Left kidney (tissue), 8 donors: Measurements from ENCODE around the gene KCNA10. TPM values are rescaled to one million over a fixed set of nuclear protein-coding genes. Genes with fewer than 3 reads are reported as not detected.

ENCODE experiments used
- DNase-seq: peaks from one replicate; pipeline ENCODE4 v3.0.0-alpha.2; 2013
- long read RNA-seq, 8 donors: transcript quantifications; one replicate each; lab custom pipeline, GENCODE V29; 2026
- polyA plus RNA-seq: library from polyadenylated mRNA; unstranded; fragments of 120-200 nt; gene quantifications from one replicate; pipeline ENCODE4 v1.2.1, GENCODE V29; 2013; ENCODE audit not compliant: insufficient read length

KCNA10 gene
- polyA plus RNA-seq: not detected
- long read RNA-seq, donor 1: 0 reads
- long read RNA-seq, donor 2: 0 reads
- long read RNA-seq, donor 3: 0 reads
- long read RNA-seq, donor 4: 0 reads
- long read RNA-seq, donor 5: 0 reads
- long read RNA-seq, donor 6: 0 reads
- long read RNA-seq, donor 7: 0 reads
- long read RNA-seq, donor 8: 0 reads

DNA sequence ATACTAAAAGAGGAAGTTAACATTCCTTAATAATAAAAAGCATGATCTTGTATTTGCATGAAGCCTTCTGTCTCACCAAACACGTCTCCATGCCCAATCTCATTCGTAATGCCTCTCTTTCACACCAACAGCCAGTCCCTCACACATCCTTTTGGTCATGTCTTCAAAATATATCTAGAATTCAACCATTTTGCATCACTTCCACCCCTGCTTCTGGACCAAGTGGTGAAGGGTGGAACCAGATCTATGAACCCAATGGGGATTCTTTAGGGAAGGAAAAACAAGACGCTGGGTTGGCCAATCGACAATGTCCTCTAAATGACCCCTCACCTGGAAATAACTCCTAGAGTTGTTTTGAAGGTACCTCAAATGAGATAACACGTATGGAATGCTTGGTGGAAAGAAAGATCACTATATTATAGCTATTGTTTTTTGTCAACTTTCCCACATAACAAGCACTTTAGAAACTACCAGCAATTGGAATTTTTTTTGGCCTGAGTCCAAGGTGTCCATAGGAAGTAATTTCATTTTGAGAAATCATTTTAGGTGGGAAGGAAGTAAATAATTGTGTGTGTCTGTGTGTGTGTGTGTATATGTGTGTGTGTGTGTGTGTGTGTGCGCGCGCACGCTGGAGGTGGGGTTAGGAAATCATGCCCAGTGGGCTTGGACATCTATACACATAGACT, at the start of gene KCNA10:
Gene KCNA10 (minus strand): TSS at position 51 of the 686 bp plus-strand sequence. CDS start 388 bp downstream, outside the sequence.
- DNase-seq: no peak

DNA sequence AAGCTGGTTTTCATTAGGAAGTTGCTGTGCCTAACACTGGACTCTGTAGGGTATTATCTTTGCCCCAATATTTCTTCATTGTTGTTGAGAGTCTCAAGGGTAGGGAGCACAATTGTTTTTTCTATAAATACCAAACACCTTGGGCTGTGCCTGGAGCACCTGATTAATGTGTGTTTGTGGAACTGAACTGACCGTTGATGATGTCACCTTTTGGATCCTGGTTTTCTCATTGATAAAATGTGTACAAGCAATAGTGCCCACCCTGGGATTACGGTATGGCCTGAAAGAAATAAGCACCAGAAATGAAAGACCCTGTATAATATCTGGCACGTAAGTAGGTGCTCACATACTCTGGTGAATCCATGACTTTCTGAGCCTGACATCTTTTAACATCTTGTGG, 47.9 kb upstream of the KCNA10 start:
- DNase-seq: no peak

DNA sequence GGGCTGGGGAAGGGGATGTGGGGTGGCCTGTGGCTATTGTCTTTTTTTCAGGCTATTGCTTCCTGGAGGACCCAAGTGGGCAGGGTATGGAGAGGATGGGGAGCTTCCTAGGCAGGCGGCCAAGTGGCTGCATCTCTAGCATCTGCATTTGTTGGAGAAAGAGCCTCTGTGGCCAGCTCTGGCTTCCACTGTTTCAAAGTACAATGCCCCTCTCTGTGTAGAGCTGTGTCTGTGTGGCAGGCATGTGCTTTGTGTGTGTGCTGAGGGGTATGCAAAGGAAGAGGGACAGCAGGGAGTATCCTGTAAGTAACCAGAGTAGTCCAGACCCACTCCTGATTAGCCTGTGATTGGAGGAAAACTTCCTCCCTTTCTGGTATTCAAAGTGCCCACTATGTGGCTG, 46.6 kb upstream of the KCNA10 start:
- no peak for DNase-seq

DNA sequence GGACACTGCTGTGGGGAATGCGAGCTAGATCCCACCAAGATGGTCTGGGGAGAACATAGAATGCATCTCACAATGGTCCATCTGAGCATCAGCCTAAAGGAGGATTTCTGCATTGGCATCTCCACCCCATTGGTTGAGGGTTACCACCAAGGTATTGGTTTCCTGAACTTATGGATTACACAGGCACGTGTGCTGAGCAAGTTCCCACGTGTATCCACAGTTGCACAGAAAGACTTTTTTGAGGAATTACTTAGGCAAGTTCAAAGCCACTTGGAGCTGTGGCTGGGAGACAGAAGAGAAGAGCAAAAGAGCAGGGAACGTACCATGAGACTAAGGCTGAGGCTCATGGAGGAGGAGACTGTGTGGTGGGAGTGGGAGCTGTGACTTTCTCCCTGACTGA, 44.1 kb upstream of the KCNA10 start:
- no peak for DNase-seq

DNA sequence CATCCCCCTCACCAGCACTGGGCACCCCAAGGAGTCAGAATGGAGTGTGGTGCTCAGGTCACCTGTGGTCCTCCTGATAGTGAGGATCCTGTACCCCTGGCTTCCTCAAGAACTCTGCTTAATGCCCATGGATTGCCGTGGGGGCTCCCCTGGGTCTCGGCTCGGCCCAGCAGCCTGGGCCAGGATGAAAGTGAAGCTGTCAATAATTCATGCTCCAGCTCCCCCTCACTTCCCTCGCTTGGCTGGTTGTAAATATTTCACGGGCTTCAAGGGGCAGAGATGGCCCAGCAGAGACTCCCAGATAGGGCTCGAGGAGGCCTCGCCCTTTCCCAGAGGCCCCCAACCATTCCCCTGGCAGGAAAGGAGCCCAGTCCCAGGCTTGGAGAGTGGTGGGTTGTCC, 42.6 kb upstream of the KCNA10 start:
- peak; percentile 15 for DNase-seq

DNA sequence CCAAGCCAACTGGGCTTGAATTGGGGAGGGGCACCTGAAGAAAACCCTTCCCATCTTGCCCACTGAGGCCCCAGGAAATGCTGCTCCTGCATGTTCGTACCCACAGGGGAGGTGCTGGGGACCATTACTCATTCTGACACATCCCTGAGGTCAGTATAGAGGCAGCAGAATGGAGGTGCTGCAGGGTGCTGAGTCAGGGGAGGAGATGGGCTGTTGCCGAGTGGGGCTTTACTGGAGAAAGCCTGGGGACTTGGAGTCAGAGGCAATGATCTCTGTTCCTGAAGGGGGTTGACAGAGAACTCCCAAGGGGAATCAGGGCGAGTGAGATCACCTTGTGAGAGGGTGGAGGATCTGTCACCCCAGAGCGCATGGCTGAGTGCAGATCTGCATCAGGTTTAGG, 40.2 kb upstream of the KCNA10 start:
- no peak for DNase-seq

DNA sequence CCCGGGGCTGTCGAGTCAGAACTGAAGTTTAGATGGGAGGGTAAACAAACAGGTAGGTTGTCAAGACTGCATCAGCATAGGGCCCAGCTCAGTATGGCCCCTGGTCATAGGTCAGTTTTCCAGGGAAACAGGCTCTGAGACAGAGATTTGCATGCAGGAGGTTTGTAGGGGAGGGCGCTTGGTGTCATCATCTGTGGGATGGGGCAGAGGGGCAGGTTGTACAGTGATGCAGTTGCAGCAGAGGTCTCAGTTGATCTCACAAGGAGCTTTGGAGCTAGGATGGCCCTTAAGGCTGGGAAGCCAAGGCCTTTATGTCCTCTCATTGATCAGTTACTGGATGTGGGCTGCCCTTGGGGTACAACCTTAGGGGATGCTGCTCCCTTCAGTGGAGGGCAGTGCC, 38.5 kb upstream of the KCNA10 start:
- no peak for DNase-seq

DNA sequence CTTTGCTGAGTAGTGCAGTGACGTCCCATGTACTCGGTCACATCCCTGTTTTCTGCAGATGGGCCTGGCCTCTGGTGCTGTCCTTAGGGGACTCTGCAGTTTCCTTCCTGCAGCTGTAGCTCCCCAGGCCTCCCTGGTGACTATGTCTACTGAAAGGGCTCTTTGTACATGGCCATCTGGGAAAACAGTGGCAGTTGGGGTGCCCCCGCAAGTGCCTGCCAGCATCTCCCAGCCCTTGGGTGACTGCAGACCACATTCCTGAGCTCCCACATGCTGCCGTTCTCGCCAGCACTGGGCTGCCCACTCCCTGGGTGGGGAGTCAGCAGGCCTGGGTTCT, 37.5 kb upstream of the KCNA10 start:
- DNase-seq: no peak

DNA sequence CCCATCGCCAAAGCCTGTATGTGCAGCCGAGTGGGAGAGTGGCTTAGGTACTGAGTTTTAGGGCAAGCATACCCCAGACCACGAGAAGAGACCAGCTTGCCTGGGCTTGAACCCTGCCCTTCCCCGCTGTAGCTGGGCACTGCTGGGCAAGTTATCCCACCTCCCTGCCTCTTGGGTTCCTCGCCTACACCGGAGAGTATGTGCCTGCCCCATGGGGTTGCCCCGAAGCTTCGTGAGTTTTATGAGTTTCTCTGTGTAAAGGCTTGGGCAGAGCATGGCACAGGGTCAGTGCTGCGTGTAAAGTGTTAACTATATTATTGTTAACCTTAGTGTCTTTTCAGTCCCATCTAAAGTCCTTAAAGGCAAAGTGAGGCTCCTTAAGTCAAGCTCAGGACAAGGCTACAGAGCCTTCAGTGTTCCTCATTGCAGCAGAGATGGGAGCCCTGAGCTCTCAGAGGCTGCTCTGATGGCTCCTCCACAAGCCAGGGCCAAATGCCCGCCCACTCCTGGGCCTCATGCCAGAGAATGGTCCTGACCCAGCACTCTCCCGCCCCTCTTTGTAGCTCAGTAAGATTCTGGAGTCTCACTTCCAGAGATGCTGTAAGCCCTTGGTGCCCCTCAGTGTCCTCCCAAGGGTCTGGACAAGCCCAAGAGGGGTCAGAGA, 37.0 kb upstream of the KCNA10 start:
- DNase-seq: peak; percentile 5

DNA sequence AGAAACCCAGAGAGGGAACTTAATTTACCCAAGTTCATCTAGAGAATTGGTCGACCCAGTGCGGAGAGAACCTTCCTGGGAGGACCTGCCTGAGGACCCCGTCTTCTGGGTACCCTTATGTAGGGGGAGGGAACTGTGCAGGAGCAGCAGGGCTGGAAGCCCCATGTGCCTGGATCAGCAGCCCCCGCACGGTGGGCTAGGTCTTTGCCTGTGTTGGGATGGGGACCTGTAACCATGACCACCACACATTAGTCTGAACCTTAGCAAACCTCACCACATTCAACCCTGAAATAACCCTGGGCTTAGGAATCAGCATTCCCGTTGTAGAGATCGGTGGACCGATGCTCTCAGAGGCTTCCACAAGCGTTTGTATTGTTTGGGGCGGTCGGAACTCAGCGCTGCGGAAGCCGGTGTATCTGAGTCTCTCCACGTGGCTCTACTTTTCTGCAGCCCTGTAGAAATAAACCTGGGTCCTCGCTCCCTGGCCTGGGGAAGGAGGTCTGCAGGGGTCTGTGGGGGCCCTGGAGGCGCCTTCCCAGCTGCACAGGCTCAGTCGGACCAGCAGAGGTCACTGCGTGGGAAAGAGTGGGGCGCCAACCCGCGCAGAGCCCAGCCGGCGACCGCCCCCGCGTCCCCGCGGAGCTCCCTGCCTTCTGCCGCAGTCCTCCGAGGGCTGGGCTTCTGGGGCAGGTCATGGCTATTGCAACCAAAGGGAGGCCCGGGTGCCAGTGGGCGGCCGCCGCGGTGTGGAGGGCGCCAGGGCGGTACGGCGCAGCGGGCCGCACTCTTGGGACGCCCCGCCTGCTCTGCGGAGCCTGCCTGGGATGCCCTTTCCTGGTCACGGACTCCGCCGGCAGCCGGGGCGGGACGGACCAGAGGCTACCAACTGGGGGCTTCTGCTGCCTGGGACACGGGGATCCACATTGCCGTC, 36.2 kb upstream of the KCNA10 start:
- peak; percentile 40 for DNase-seq

DNA sequence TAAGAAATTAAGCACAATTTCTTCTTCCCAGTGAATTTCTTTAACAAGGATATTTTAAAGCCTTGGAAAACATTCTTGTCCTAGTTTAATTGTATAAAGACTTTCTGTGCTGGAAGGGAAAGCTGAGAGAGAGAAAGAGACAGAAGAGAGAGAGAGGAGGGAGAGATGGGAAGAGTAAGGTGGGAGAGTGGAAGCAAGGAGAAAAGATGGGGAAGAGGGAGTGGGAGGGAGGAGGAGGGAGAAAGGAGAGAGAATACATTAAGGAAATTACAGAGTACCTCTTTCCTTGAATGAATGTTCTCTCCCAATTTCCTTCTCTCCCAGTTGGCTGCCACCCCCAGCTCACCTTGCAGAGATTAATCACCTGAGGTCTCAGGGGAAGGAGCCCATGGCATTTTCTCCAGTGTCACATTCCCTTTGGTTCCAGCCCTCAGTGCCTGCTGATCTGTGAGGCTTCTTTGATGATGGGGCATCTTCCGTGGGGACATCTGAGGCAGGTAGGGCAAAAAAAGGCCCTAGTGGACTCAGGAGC, 32.4 kb upstream of the KCNA10 start:
- no peak for DNase-seq

DNA sequence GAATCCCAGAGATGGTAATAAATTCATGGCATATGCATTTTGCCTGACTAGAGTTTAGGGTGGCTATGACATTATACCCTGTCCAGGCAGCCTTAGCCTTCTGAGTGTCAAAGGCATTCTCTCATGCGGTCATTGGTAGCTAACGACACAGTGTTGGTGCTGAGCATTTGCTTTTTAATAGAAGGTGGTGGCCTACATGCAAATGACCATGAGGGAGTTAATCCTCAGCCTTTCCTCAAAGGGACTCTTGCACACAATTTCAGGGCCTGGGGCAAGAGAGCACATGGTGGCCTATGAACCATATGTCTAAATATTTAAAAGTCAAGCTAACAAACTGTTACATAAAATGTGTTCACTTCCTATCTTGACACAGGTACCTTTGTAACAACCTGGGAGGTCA, 30.9 kb upstream of the KCNA10 start:
- DNase-seq: no peak

DNA sequence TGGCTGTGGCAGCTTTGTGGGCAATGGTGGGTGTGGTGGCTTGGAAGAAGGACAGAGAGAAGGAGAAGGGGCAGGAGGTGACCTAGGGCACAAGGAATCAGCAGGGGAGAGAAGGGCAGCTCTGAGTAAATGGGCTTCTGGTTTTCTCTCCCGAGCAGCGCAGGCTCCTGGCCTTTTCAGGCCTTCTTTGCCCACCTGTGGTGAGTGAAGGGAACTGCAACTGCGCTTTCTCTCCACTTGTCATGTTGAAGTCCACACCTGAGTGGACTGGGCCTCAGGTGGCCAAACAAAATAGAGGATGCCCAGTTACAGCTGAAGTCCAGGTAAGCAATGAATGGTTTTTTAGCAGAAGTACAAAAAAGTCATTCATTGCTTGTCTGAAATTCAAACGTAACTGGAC, 29.4 kb upstream of the KCNA10 start:
- no peak for DNase-seq

DNA sequence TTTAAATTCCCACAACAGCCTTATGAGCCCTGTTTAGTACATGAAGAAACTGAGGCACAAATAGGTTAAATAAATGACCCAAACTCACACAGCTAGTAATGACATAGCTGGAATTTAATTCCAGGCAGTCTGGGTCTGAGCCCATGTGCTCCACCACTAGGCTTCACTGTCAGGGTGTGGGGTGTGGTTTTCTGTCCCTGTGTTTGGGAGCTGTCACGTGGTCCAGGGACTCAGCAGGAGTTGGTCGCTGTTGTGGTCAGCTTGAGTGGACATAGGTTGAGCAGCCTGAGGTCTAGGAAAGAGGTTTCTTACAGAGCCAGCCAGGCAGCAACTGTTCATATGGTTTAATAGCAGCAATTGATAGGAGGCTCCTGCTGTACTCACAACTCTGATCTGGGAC, 28.0 kb upstream of the KCNA10 start:
- DNase-seq: no peak

DNA sequence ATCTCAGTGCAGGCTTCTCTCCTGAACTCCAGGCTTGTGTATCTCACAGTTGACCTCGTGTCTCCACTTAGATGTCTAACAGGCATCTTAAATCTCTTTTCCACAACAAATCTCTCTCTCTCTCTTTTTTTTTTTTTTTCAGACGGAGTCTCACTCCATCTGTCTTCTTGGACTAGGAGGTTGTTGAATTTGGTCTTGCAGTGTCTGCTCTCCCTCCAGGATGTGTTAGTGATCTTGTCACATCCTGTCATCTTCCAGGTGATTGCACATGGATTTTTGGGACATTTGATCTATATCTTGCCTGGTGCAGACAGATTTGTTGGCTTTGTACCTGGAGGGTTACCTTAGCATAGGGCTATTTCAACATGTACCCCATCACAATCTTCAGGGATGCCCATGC, 26.5 kb upstream of the KCNA10 start:
- DNase-seq: no peak

DNA sequence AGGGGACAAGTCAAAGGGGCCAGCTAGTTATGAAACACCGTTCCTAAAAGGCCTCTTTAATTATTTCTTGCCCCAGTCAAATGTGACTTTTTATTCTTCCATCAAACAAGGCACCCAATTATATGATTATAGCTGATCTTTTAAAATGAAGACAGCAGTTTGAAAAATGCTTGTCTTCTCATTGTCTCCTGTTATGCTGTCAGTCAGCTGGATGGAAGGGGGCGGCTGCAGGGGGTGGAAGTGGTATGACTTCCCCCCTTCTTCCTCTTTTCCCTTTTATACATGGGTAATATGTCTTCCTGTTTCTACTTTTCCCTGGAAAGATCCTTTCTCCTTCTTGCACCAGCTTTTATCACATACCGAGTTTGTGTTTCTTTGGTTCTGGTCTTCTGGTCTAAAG, 25.8 kb upstream of the KCNA10 start:
- no peak for DNase-seq

DNA sequence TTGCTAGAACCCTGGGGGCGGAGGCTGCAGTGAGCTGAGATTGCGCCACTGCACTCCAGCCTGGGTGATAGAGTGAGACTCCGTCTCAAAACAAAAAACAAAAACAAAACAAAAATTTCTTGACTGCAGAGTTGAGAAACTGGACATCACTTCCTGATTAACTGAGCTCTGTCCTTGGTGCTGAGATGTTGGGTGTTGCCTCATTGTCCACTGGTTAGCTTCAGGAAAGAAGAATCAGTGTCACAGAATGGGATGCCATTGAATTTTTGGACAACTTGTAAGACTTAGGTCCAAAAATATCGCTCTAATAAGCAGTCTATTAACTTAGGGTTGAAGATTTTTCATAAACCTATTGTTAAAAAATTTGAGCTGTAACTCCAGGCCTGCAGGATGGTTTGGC, 23.8 kb upstream of the KCNA10 start:
- peak; percentile 68 for DNase-seq

DNA sequence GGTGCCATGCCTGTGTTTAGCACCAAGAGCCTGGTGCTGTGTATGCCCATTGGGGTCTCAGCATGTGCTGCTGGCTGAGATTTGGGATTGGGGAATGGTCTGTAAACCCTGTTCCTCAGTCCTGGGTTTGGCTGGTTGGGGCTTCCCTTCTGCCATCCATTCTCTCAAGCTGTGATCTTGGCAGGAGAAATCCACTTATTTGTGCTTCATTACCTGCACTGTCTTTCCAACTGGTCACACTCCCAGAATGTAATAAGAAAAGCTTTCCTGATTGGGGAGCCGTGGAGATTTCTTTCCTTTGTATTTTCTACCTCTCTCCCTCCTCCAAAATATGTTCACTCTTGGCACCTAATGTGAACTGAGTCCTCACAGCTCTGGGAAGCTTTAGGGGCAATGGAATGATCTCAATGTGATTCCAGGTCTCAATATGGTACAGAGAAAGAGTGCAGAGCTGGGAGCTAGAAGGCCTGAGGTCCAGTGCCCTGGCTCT, 23.0 kb upstream of the KCNA10 start:
- no peak for DNase-seq

DNA sequence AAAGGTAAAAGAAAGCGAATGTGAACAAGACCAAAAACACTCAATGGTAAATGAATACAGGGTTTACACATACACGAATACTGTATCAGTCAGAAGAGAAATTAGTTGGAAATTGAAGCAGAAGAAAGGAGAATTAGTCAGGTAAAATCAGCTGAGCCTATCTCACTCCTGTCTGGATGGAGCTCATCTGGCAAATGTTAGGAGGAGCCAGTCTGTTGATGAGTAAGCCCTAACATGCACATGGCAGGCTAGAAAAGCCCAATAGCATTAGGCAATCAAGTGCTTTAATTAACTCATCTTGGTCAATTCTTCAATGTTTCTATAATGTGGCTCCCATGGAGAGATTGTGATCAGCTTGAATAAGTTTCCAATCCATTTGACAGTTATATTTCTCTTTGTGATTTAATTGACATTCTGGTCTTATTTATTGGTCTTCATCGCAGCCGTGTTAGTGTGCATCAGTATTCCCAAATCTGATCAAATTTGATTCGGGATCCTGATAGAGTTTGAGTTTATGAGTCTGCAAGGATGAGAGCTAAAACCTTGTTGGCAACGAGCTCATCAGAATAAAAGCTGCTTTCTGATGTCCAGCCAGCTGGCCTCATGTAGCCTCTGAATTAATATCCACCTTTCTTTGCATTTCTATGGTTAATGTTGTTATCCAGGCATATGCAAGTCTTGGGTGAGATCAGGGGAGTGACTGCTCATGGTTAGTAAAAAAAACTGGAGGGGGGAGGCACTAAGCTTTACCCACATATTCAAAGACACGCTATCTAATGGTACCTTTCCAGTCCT, 22.1 kb upstream of the KCNA10 start:
- DNase-seq: no peak

DNA sequence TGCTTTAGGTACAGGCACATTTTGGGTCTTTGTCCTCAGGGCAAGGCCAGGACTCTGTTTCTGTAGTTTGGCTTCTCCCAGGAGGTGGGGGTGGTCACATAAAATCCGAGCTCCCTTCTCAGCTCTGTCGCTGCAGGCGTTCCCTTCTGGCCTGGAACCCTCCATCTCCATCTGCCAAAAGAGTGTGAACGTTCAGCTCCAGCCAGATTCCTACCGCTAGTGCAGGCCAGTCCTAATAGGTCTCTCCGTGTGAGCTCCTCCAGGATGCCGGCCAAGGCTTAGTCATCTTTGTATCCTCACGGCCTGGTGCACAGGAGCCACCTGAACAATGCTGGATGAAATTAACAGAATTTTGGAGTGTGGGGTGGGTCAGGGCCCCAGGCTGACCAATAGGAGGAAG, 19.9 kb upstream of the KCNA10 start:
- no peak for DNase-seq

DNA sequence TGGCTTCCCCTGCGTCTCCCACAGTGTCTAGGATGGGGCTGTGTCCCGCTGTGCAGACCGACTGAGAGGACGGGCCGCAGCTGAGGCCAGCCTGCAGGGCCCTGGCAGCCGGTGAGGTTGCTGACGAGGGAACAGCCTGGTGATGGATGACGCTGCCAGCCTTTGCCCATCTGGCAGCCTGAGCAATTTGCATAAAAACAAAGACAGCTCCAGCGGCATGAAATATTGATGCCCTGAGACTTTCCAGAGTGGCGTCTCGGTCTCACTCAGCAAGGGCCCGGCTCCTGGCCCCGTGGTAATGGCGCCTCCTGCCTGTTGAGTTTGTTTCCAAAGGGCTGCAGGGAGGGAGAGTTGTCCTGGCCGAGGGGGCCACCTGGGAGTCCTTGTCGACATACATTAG, 19.1 kb upstream of the KCNA10 start:
- no peak for DNase-seq

DNA sequence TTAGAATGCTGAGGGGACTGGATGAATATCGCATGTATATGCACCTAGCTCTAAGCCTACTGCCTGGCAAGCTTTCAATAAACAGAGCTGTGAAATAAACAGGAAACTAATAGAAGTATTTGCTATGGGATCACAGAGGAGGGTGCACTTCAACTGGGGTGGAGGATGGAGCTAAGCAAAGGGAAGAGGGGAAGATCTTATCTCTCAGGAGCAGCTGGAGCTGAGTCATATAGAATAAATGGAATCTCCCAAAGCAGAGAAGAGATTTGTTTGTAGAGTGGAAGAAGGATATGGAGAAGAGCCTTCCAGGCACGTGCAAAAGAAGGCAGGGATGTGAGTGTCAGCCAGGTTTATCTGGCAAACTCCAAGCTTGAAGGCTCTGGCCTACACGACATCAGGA, 17.0 kb upstream of the KCNA10 start:
- no peak for DNase-seq
